K562 (cell line): ENCODE results near the gene DTYMK. TPM values are rescaled to one million over a fixed set of nuclear protein-coding genes. Genes with fewer than 3 reads are reported as not detected.
A peak's percentile ranks its signal among the peaks of the same experiment; 100 is the strongest.

Experiments
- ELF1 ChIP-seq: fragments of 200-800 bp; sonication (Bioruptor generic); IDR thresholded peaks from 2 replicates; pipeline ENCODE4 v1.6.1; 2016; ENCODE audit warnings: missing genetic modification characterization, missing compliant biosample characterization
- ELF2 ChIP-seq: fragments of 250-450 bp; sonication (Bioruptor Pico); IDR thresholded peaks from 2 replicates; pipeline ENCODE4 v1.5.0; 2021; ENCODE audit warnings: mild to moderate bottlenecking
- FOSL1 ChIP-seq: fragments of 200-800 bp; sonication (Bioruptor generic); conservative IDR thresholded peaks from 2 replicates; pipeline ENCODE4 v1.6.1; 2016; ENCODE audit warnings: missing genetic modification characterization, missing compliant biosample characterization
- FOXM1 ChIP-seq, 2 experiments: fragments of 450-650 bp in 1 of 2; sonication (generic) in 1 of 2; formaldehyde crosslinking in 1 of 2; IDR thresholded peaks; 2 replicates each; pipeline versions ENCODE4 v1.6.1 to v1.9.0; 2017 to 2022; ENCODE audit warnings: low read depth in 2 of 2, mild to moderate bottlenecking in 2 of 2, missing genetic modification reagents in 1 of 2, moderate library complexity in 1 of 2
- GATAD2B ChIP-seq: fragments of 450-650 bp; IDR thresholded peaks from 2 replicates; pipeline ENCODE4 v1.6.1; 2017; ENCODE audit warnings: mild to moderate bottlenecking, borderline replicate concordance
- NONO ChIP-seq, 2 experiments: fragments of 200-400 bp in 1 of 2; fragments of 450-650 bp in 1 of 2; formaldehyde crosslinking in 1 of 2; IDR thresholded peaks; 2 replicates each; pipeline ENCODE4 v1.6.1; 2017; ENCODE audit warnings: low read depth in 2 of 2, mild to moderate bottlenecking in 2 of 2, moderate library complexity in 2 of 2, low read length in 1 of 2
- PML ChIP-seq: IDR thresholded peaks from 2 replicates; pipeline ENCODE4 v1.6.1; 2012; ENCODE audit warnings: low read length, inconsistent platforms
- SAFB ChIP-seq: fragments of 200-400 bp; formaldehyde crosslinking; IDR thresholded peaks from 2 replicates; pipeline ENCODE4 v1.6.1; 2017; ENCODE audit warnings: low read depth, low read length, borderline replicate concordance
- TGIF2 ChIP-seq: sonication (generic); formaldehyde crosslinking; IDR thresholded peaks from 2 replicates; pipeline ENCODE4 v1.8.1; 2022; ENCODE audit warnings: mild to moderate bottlenecking, missing genetic modification reagents, moderate library complexity
- ZBTB7A ChIP-seq: IDR thresholded peaks from 2 replicates; pipeline ENCODE4 v1.6.1; 2011; ENCODE audit warnings: low read depth, mild to moderate bottlenecking, low read length, moderate library complexity, borderline replicate concordance; ENCODE audit not compliant: control insufficient read depth
- ZSCAN29 ChIP-seq: fragments of 450-650 bp; IDR thresholded peaks from 2 replicates; pipeline ENCODE4 v1.6.1; 2017
- polyA plus RNA-seq, 8 experiments: library from polyadenylated mRNA; depleted of rRNA in 4 of 8; stranded (reverse) in 5 of 8; unstranded in 3 of 8; fragments of >200 nt; fragmentation: Nextera tagmentation in 2 of 8; fragmentation: Illumina TruSeq in 1 of 8; extraction: Ambion mirVana in 2 of 8; extraction: Trizol in 1 of 8; gene quantifications; 2 replicates each; pipeline versions ENCODE4 v1.2.1 to v1.2.3, GENCODE V29; 2011 to 2014; ENCODE audit warnings: inconsistent platforms in 1 of 8, missing spikeins in 1 of 8
- total RNA-seq, 7 experiments: library from RNA; depleted of rRNA in 6 of 7; stranded (reverse); fragments of >200 nt in 6 of 7; fragmentation: Illumina TruSeq in 2 of 7; extraction: Trizol in 2 of 7; gene quantifications; 2 replicates each; pipeline versions ENCODE4 v1.2.1 to v1.2.3, GENCODE V29; 2011 to 2021; ENCODE audit warnings: low replicate concordance in 1 of 7
- TF ChIP-seq, protein P1 (sequence below): sonication (generic); formaldehyde crosslinking; IDR thresholded peaks from 2 replicates; pipeline ENCODE4 v1.8.0; 2023; ENCODE audit warnings: missing genetic modification reagents, mild to moderate bottlenecking, borderline replicate concordance
- TF ChIP-seq, protein P2 (sequence below): fragments of 450-650 bp; IDR thresholded peaks from 2 replicates; pipeline ENCODE4 v1.6.1; 2016; ENCODE audit warnings: low read depth

Gene DTYMK
- total and polyA plus RNA-seq, 9 of the 15 experiments (the other 6 are each of a cell fraction or from before 2014, with no cell fraction given): 8.2 to 85.0 (median 47.9) TPM

DNA sequence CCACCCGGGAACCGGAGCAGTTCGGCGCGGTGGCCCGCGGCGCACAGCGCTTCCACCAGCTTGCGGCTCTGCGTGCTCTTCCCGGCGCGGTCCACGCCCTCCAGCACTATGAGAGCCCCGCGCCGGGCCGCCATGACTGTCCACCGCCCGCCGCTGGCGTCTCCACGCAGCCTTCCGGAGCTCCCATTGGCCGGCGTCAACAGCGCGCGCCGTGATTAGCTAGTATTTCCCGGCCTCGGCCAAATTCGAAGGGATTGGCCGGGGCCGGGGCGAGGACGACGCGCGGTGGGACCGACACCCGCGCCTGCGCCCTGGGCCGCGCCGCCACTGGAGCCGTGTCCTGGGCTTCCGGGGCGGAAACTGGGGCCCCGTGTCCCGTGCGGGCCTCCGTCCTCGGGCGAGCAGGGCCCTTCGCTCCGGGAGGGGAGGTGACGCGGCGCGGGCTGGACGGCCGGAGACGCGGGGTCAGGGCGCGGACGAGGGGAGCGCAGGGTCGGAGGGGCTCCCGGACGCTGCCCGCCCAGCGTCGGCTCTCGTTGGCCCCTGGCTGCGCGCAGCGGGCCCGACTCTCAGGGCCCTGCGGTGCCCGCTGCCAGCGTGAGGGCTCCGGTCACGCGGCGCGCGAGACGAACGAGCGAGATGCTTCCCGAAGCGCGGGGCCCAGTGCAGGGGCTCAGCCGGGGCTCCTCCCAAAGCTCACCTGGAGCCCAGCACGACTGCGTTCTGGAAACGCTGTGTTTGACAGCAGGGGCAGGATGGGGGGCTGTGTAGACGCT is at the start of gene DTYMK (continued):
- TF ChIP-seq NONO (IDR thresholded peaks at IDR 0.05; ENCODE audit: low read depth in 2 of 2, low read length in 1 of 2) (peak; percentile 66 to 72), GATAD2B (peak; percentile 55; the same call in 1 of the 2 replicates), ZBTB7A (peak; percentile 48; the same call in 1 of the 2 replicates), ZSCAN29 (peak; percentile 92), FOSL1 (0 out of 2 replicates have a peak, but pooled peaks have one; percentile 11), TGIF2 (CRISPR knock-in tag) (peak; percentile 90), FOXM1 (IDR thresholded peaks at IDR 0.05; ENCODE audit: low read depth) (peak; percentile 68; the same call in 1 of the 2 replicates), FOXM1 (CRISPR knock-in tag; IDR thresholded peaks at IDR 0.05; ENCODE audit: low read depth) (peak; percentile 90; the same call in 1 of the 2 replicates), PML (peak; percentile 46; the same call in 1 of the 2 replicates), SAFB (peak; percentile 10; the same call in 1 of the 2 replicates), ELF2 (CRISPR knock-in tag) (peak; percentile 60; the same call in 1 of the 2 replicates), ELF1 (tag) (peak; percentile 94)
- TF ChIP-seq, protein P1, sequence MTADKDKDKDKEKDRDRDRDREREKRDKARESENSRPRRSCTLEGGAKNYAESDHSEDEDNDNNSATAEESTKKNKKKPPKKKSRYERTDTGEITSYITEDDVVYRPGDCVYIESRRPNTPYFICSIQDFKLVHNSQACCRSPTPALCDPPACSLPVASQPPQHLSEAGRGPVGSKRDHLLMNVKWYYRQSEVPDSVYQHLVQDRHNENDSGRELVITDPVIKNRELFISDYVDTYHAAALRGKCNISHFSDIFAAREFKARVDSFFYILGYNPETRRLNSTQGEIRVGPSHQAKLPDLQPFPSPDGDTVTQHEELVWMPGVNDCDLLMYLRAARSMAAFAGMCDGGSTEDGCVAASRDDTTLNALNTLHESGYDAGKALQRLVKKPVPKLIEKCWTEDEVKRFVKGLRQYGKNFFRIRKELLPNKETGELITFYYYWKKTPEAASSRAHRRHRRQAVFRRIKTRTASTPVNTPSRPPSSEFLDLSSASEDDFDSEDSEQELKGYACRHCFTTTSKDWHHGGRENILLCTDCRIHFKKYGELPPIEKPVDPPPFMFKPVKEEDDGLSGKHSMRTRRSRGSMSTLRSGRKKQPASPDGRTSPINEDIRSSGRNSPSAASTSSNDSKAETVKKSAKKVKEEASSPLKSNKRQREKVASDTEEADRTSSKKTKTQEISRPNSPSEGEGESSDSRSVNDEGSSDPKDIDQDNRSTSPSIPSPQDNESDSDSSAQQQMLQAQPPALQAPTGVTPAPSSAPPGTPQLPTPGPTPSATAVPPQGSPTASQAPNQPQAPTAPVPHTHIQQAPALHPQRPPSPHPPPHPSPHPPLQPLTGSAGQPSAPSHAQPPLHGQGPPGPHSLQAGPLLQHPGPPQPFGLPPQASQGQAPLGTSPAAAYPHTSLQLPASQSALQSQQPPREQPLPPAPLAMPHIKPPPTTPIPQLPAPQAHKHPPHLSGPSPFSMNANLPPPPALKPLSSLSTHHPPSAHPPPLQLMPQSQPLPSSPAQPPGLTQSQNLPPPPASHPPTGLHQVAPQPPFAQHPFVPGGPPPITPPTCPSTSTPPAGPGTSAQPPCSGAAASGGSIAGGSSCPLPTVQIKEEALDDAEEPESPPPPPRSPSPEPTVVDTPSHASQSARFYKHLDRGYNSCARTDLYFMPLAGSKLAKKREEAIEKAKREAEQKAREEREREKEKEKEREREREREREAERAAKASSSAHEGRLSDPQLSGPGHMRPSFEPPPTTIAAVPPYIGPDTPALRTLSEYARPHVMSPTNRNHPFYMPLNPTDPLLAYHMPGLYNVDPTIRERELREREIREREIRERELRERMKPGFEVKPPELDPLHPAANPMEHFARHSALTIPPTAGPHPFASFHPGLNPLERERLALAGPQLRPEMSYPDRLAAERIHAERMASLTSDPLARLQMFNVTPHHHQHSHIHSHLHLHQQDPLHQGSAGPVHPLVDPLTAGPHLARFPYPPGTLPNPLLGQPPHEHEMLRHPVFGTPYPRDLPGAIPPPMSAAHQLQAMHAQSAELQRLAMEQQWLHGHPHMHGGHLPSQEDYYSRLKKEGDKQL (CRISPR knock-in tag): 0 out of 2 replicates have a peak, but pooled peaks have one; percentile 47
- TF ChIP-seq, protein P2, sequence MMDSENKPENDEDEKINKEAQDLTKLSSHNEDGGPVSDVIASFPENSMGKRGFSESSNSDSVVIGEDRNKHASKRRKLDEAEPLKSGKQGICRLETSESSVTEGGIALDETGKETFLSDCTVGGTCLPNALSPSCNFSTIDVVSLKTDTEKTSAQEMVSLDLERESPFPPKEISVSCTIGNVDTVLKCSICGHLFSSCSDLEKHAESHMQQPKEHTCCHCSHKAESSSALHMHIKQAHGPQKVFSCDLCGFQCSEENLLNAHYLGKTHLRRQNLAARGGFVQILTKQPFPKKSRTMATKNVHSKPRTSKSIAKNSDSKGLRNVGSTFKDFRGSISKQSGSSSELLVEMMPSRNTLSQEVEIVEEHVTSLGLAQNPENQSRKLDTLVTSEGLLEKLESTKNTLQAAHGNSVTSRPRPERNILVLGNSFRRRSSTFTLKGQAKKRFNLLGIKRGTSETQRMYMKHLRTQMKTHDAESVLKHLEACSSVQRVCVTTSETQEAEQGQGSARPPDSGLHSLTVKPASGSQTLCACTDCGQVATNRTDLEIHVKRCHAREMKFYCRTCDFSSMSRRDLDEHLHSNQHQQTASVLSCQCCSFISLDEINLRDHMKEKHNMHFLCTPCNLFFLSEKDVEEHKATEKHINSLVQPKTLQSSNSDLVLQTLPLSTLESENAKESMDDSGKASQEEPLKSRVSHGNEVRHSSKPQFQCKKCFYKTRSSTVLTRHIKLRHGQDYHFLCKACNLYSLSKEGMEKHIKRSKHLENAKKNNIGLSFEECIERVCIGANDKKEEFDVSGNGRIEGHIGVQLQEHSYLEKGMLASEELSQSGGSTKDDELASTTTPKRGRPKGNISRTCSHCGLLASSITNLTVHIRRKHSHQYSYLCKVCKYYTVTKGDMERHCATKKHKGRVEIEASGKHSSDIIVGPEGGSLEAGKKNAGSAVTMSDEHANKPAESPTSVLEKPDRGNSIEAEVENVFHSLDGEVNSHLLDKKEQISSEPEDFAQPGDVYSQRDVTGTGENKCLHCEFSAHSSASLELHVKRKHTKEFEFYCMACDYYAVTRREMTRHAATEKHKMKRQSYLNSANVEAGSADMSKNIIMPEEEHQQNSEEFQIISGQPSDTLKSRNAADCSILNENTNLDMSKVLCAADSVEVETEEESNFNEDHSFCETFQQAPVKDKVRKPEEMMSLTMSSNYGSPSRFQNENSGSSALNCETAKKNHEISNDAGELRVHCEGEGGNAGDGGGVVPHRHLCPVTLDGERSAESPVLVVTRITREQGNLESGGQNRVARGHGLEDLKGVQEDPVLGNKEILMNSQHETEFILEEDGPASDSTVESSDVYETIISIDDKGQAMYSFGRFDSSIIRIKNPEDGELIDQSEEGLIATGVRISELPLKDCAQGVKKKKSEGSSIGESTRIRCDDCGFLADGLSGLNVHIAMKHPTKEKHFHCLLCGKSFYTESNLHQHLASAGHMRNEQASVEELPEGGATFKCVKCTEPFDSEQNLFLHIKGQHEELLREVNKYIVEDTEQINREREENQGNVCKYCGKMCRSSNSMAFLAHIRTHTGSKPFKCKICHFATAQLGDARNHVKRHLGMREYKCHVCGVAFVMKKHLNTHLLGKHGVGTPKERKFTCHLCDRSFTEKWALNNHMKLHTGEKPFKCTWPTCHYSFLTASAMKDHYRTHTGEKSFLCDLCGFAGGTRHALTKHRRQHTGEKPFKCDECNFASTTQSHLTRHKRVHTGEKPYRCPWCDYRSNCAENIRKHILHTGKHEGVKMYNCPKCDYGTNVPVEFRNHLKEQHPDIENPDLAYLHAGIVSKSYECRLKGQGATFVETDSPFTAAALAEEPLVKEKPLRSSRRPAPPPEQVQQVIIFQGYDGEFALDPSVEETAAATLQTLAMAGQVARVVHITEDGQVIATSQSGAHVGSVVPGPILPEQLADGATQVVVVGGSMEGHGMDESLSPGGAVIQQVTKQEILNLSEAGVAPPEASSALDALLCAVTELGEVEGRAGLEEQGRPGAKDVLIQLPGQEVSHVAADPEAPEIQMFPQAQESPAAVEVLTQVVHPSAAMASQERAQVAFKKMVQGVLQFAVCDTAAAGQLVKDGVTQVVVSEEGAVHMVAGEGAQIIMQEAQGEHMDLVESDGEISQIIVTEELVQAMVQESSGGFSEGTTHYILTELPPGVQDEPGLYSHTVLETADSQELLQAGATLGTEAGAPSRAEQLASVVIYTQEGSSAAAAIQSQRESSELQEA: peak; percentile 89
